HG02884 (cell line): Measurements from ENCODE around the gene PRR15L.
"Not testable (repeated sequence)": the region's sequence is repeated elsewhere in the genome, so short reads cannot be mapped to it uniquely, and the experiment has no call there.

Experiments used
- ATAC-seq: cut with Tn5 transposase; IDR thresholded peaks from one replicate; pipeline ENCODE4 v1.9.1; 2021; ENCODE audit warnings: mild to moderate bottlenecking, moderate library complexity; ENCODE audit not compliant: unreplicated experiment

The PRR15L gene, protein sequence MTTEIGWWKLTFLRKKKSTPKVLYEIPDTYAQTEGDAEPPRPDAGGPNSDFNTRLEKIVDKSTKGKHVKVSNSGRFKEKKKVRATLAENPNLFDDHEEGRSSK

DNA sequence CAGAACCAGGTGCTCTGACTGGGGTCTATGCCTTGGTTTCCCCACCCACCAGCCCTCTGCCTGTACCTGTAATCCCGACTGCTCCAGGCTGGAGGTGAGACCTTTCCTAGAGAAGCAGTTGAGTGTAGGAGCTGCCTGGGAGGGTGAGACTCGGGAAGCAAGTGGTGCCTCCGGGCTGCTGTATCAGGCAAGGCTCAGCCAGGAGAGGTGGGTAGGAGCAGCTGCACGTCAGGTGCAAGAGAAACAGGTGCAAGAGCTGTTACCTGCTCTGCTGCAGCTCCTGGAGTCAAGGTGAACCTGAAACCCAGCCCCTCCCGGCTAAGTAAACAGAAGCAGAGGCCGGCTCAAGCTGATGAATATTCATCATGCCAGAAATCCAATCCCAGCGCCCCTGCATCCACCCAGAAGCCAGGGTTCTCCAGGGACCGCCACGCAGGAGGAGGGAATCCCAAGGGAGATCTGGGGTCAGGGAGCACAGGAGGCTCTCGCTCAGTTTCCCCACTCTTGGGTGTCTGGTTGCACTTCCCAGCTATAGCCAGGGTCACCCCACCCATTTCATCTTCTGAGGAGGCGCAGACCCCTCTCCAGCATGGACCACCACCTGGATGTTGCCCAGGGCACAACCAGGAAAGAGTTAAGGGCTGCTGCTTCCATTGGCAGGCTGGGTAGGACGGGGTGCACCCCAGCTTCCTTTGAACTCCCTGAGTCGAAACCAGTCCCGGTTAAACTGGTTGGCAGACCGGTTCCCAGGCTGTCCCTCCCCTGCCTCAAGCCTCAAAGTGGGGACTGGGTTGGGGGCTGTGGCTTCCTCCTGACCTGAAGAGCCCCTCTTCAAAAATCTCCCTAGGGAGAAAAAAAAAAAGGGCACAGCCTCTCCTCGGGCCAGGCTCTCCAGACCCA lies at the start of gene PRR15L:
Gene PRR15L, minus strand, starts transcription at position 293 of the 900 bp plus-strand sequence. CDS start 4,649 bp downstream, outside the sequence.
- no peak for ATAC-seq

DNA sequence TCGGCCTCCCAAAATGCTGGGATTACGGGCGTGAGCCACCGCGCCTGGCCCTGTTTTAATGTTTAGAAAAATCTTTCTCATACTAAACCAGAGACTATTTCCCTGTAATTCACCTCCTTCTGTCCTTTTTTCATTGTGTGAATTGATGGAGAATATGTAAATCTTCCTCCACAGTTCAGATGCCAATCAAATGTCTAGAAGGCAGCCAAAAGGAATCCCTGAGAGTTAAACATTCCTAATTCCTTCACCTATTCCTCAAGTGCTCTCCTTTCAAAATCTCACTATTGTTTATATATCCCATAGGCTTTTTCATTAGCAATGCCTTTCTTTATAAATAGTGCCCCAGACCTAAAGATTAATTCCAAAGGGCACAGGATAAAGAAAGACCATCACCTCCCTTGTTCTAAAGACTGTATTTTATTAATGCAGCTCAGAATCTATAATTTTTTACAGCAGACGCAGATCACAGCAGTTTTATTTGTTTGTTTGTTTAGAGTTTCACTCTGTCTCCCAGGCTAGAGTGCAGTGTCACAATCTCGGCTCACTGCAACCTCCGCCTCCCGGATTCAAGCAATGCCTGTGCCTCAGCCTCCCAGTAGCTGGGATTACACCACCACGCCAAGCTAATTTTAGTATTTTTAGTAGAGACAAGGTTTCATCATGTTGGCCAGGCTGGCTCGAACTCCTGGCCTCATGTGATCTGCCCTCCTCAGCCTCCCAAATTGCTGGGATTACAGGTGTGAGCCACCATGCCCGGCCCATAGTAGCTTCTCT lies 49.4 kb upstream of the PRR15L start:
- ATAC-seq = no peak

DNA sequence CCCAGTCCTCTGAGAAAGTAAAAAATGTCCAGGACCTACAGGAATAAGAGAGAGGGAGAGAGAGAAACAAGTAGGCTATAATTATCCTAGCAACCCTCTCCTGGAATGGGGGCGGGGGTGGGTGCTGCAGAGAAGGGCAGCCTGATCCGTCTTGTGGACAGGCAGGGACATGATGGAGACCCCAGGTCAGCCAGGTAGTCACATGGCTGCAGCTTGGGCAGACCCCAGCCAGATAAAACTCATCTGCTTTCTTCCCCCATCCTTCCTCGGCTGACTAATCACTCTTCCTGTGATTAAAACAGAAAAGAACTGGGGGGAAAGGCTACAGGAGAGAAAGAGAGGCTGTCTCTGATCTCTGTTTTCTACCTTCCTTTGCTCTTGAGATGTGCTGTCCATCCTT lies 47.3 kb upstream of the PRR15L start:
- ATAC-seq = no peak

DNA sequence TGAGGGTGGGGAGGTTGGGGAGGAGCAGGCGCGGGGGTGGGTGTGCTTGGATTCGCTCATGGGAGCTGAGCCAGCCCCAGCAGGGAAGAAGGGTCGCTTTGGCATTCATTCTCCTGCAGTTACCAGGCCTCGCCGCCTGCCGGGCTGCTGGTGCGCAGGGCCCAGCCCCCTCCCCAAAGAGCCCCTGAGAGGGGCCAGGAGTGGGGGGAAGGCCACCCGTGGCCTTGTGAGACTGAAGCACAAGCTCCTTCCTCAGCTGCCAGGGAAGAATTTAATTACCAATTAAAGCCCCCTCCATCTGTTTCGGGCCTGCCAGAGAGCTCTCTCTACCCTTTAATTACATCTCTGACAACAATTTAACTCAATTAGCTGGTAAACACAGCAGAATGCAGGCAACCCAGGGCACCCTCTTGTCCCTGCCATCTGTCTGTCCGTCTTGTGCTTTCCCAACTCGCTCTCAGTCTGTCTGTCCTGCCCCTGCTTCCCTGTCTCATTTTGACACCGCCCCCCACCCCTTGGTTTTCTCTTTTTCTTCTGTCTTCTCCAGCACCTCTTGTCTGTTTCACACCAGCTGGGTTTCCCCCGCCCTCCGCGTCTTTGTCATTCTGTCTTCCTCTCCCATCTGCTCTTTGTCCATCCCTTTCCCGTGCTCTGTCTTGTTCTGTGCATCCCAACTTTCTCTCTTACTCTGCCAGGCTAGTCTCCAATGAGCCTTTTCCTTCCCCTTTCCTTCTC lies 45.9 kb upstream of the PRR15L start:
- ATAC-seq = no peak

DNA sequence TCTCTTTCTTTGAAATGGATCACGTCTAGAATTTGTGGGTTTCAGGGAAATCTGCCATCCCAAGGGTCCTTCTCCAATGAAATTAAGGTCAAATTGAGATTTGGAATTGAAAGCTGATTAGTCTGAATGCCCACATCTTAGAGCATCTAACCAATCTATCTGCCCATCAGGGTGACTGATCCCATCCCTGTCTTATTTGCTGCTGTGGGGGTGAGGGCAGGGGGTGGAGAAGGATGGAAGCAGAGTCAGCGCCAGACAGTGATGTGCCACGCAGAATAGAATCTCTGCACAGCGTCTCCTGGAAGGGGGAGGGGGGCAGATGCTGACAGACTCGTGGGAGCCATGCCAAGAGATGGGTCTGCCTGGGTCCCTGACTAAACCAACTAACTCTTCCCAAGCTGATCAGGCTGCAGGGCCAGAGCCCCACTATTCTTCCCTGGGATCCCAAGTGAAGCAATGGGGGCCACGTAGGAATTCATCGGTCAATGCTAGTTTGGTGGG lies 45.3 kb upstream of the PRR15L start:
- ATAC-seq = no peak

DNA sequence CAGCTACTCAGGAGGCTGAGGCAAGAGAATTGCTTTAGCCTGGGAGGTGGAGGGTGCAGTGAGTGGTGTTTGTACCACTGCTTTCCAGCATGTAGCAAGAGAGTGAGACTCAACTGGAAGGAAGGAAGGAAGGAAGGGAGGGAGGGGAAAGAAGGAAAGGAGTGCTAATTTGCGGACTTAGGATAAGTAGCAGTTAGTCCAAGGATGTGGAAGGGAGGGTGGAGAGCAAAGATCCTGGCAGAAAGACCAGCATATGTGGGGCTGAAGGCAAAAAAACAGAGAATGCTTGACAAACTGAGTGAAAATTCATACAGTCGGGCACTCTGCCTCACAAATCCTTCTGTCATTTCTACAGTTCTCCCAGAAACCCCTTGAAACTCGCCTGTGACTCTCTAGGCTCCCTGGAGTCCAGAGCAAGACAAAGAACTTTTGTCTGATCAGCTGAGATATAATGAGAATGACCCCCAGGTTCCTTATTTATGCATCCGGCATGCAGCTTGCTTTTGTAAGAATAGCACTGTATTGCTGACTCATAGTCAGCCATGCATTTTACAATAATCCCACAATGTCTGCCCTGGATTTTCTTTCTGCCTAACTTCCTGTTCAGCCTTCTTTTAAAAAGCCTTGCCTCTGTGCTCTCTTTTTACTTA lies 44.7 kb upstream of the PRR15L start:
- ATAC-seq = no peak

DNA sequence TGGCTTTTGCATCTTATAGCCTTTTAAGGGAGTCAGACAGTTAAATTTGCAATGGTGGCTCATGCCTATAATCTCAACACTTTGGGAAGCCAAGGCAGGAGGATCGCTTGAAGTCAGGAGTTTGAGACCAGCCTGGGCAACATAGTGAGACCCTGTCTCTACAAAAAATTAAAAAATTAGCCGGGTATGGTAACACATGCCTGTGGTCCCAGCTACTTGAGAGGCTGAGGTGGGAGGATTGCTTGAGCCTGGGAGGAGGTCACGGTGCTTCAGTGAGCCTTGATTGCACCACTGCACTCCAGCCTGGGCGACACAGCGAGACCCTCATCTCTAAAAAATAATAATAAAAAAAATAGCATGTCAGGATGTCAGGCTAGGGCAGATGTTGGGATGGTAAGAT lies 44.0 kb upstream of the PRR15L start:
- not testable (repeated sequence) for ATAC-seq

DNA sequence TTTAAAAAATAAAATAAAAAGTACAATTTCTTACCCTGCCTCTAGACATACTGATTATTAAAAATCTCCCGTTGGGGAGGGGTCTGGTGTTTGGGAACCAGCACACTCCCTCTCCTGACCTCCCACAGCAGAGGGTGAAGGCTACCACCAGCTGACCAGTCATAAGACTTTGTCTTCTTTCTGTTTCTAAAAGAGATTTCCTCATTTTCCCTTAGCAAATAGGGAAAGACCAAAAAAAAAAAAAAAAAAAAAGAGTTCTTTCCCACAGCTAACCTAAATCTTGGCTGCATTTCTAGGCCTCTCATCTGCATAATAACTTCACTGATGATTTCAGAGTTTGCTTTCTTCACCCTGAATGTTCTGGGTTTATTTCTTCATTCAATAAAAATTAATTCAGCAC lies 43.5 kb upstream of the PRR15L start:
- ATAC-seq = no peak

DNA sequence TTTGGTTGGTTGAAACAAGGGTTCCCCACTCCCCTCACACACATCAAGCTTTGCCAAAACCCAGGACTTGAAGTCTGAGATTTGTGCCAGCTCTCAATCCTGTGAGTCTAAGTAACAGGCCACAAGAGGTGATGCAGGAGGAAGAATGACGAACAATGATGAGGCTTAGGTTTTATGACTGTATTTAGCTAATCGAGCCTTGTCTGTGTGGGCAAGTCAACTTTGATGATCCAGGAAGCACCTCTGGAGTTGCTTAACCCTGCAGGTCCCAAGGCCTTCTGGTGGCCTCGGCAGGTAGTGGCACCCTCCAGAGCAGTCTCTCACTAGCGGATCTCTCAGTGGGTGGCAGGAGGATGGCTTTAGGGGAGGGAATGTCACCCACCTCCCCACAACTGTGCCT lies 41.9 kb upstream of the PRR15L start:
- no peak for ATAC-seq

DNA sequence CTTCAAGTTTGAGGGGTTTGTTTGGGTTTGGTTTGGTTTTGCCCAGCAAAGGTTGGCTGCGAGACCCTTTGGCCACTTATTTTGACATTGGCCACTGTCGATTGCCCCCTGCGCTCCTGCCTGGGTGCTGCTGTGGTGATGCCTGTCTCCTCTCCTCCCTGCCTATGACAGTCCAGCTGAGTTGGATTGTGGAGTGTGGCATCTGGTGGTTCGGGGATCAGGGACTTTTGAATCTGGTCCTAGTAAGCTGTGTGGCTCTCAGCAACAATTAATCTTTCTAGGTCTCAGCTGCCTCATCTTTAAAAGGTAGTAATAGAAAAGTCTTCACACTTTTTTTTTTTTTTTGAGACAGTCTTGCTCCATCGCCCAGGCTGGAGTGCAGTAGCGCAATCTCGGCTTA lies 40.4 kb upstream of the PRR15L start:
- no peak for ATAC-seq

DNA sequence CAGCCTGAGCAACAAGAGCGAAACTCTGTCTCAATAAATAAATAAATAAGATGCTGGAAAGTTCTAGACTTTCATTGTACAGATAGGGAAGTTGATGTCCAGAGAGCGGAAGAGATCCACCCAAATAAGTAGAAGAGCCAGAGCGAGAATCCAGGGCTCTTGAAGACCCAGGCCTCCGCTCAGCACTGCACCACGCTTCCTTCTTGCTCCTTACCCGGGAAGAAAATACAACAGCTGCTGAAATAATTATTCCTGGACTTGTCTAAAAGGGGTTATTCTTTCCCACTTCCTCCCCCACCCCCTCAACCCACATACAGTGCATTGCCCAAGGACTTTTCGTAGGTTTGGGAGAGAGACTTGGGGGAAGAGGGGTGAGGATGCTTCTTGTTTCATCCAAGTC lies 39.9 kb upstream of the PRR15L start:
- no peak for ATAC-seq

DNA sequence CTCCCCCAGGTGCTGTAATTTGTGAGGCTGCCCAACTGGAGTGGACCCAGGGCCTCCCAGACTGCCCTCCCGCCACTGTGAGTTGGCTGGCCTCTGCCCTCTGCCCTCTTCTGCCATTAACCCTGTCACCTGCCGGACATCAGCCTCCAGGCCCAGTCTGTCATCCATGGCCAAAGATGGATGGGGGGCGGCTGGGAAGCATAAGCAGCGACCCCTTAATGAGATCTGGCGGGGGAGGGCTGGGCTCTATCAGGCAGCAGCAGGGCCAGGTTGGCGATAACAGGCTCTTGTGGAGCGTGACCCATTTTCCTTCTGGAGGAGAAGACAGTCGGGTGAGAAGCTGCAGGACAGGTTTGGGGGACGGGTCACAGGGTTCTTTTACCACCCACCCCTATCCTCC lies 38.5 kb upstream of the PRR15L start:
- no peak for ATAC-seq

DNA sequence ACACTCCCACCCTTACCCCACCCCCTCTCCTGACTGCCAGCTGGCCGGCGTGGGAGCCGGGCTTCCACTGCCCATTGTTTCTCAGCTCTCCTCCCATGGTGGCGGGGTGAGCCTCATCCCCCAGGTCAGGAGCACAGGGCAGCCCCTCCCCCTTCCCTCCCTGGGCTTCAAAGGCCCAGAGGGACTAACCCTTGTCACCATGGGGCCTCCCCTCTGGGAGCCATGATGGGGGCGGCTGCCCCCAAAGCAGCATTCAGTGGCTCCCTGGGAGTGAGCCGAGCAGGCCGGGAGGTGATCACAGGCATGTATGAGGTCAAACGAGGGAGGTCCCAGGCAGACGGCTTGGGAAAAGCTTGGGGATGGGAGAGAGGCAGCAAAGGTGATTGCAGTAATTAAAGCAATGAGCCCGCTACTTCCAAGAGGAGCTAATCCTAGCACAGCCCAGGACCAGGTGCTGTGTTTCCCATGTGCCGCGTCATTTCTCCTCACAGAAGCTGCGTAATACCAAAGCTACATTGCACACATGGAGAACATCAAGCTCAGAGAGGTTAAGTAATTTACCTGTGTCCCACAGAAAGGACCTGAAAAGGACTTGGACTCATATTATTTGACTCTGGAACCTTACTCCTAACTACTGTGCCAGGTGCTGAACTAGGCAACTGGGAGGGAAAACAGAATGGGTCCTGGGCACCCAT lies 37.7 kb upstream of the PRR15L start:
- no peak for ATAC-seq

DNA sequence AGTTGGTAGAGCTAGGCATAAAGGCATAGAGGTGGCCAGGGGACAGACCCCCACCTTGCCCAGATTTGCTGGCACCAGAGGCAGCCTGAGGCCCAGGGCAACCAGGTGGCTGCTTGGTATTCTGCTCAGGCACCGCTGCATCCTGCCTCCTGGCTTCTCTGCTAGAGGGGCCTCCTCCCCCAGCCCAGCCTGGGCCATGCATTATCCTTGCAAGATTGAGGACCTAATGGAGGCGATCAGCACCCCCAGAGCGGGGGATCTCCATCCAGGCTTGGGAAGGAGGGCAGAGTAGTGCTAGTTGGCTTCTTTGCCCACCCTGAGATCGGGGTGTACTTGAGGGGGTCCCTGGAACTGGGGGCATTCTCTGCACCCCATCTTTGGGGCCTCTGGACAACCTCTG lies 37.0 kb upstream of the PRR15L start:
- ATAC-seq = no peak

DNA sequence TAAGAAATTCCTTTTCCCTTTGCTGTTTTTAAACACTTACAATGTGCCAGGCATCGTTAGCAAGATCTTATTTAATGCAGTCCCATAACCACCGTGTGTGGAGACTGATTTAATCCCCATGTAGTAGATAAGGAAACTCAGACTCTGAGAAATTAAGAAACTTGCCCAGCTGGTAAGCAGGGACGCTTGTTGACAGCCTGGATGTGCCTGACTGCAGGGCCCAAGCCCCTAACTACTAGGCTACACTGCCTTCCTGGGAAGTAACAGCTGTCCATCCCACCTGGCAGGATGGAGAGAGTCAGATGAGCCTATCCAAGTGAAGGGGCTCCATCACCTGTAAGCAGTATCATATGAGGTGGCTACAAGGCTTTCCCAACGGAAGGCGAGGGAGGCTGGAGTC lies 36.3 kb upstream of the PRR15L start:
- no peak for ATAC-seq

DNA sequence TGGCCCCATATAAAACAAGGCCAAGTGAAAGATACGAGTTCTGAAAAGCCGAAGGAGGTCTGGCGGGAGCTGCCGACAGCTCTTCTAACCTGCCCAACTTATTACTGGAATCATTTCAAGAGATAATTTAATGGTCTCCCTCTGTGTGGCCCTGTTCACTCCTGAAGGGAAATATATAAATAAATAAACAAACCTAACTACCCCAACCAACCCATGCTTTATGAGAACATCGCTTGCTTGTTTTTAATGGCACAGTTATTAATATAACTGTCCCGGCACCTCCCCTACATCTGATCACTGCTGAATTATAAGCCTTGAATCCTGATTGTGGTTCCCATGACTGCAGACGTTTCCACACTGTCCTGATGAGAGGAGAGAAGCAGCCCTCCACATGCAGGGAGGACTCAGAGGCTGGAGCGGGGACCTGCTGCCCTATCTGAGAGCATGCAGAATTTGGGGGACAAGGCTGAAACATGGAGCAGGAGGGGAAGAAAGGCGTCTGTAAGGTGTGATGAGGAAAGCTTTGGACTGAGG lies 35.4 kb upstream of the PRR15L start:
- ATAC-seq = no peak

DNA sequence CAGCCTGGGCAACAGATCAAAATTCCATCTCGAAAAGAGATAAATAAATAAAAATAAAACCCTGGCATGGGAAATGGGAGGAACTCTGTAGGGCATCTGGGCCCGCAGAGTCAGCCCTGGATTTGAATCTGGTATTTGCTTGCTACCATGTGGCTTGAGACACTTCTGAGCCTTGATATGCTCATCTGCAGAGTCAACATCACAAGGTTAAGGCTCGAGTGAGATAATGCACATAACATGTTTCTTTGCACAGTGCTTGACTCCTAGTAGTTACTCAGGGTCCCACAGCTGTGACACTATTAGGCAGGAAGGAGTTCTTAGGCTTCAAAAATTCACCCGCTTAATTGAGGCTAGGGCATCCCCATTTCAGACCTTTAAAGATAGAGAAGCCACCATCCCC lies 34.5 kb upstream of the PRR15L start:
- no peak for ATAC-seq

DNA sequence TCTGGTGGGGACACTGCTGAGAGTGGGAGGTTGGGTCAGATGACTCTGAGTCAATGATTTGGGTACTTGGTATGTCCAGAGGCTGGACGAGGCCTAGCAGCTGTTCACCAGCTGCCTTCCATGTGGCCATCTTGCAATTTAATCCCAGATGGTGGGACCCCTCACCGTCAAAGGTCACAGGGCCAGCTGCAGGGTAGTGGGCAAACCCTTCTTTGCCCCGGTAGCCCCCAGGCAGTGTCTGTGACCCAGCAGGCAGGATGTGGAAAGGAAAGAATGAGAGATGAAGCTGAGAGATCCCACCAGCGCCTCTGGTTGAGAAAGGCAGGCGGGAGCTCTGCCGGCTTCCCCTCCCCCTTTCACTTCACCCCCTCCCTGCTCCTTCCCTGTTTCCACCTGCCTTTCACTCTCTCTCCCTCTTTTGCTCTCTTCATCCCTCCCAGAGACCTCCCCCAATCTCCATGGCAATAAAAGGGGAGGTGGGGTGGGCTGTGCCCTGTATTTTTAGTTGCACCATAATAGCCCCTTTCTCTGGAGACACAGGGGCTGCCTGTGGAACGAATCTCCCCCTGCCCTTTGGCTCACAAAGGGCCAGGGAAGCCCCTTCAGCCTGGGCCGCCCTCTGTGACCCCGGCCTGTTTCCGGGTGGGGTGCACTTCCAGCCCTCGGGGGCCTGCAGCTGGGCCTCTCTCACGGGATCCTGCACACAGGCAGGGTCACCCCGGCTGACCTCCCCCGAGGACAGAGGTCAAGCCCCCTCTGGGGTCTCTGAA lies 33.5 kb upstream of the PRR15L start:
- no peak for ATAC-seq

DNA sequence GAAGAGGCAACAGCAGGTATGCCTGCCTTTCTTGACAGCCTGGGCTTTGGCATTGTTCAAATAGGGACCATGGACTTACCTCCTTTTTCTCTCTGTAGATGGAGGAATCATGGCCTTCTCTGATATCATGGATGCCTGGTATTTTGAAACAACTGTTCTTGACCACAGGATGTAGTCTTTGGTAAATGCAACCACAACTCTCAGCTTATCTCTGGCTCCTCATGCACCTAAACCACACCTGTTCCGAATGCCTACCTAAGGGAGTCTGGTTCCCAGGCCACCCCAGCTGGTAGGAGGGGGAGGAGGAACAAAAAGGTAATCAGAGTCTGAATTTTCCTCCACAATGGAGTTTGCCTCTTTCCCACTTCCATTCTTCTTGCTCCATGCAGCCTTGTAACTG lies 32.0 kb upstream of the PRR15L start:
- ATAC-seq = no peak
